Skeletal muscle satellite cell (primary cell): ENCODE measurements around the gene ASPDH.

Source experiments
- H3K27me3 ChIP-seq: 2 replicates; pipeline ENCODE4 v1.7.0; 2013; ENCODE audit warnings: low read length; ENCODE audit not compliant: control insufficient read depth, insufficient read depth
- H3K36me3 ChIP-seq: 2 replicates; pipeline ENCODE4 v1.7.0; 2013; ENCODE audit warnings: mild to moderate bottlenecking, control low read depth, low read length; ENCODE audit not compliant: insufficient read depth
- H3K4me1 ChIP-seq: 2 replicates; pipeline ENCODE4 v1.7.0; 2013; ENCODE audit warnings: low read length; ENCODE audit not compliant: control insufficient read depth, insufficient read depth
- H3K4me2 ChIP-seq: 2 replicates; pipeline ENCODE4 v1.7.0; 2013; ENCODE audit warnings: mild to moderate bottlenecking, low read length
- H3K4me3 ChIP-seq: 2 replicates; pipeline ENCODE4 v1.7.0; 2013; ENCODE audit warnings: low read length
- H3K9ac ChIP-seq: 2 replicates; pipeline ENCODE4 v1.7.0; 2013; ENCODE audit warnings: mild to moderate bottlenecking, low read depth, low read length, moderate library complexity
- H3K9me3 ChIP-seq: replicated peaks from 2 replicates; pipeline ENCODE4 v1.7.0; 2013; ENCODE audit warnings: mild to moderate bottlenecking, control low read depth, low read length

The ASPDH gene

GRCh38 chr19:50519006-50519575 lies 5.4 kb upstream of the ASPDH start:
- Histone ChIP-seq H3K9me3 (no peaks in the 10 kb centered on the region), H3K9ac (no peak overlapping the region), H3K4me2 (no peak overlapping the region), H3K36me3 (no peaks in the 10 kb centered on the region), H3K4me3 (no peak overlapping the region), H3K4me1 (no peaks in the 10 kb centered on the region), H3K27me3 (peaks cover 2% of the 10 kb centered on the region)

DNA sequence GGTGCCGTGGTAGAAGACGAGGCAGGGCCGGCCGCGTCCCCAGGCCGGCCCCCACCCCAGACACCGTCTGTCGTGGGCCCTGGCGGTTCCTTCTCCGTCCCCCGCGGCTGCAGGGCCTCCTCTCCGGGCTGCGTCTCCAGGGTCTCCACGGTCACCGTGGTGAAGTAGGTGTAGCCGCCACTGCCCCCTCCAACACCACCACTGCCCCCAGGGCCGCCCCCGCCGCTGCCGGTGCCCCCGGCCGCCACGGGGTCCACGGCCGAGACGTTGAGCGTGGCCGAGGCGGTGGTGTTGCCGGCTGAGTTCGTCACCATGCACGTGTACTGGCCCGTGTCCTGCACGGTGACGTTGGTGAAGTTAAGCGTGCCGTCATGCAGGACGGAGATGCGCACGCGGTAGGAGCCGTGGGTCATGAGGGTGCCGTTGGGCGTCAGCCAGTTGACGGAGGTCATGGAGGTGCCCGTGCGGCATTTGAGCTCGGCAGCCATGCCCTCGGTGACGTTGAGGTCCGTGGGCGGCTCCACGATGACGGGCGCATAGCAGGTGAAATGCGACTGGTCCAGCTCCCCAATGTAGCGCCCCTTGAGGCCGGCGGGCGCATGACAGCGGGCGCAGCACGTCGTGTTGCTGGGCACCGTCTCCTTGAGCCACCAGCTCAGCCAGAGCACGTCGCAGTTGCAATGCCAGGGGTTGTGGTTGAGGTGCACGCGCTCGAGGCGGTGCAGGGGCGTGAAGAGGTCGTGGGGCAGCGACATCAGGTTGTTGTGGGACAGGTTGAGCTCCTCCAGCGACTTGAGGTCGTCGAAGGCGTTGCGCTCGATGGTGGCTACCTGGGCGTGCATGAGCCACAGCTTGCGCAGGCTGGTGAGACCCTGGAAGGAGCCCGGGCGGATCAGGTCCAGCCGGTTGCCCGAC lies 4.6 kb upstream of the ASPDH start:
- H3K9me3 ChIP-seq, result no peaks in the 10 kb centered on the region
- peaks cover 6% of the 10 kb centered on the region for H3K27me3 ChIP-seq
- H3K4me2 ChIP-seq, result no peak overlapping the region
- no peak overlapping the region for H3K4me3 ChIP-seq
- H3K36me3 ChIP-seq, result no peaks in the 10 kb centered on the region
- H3K4me1 ChIP-seq, result no peaks in the 10 kb centered on the region
- no peak overlapping the region for H3K9ac ChIP-seq

DNA sequence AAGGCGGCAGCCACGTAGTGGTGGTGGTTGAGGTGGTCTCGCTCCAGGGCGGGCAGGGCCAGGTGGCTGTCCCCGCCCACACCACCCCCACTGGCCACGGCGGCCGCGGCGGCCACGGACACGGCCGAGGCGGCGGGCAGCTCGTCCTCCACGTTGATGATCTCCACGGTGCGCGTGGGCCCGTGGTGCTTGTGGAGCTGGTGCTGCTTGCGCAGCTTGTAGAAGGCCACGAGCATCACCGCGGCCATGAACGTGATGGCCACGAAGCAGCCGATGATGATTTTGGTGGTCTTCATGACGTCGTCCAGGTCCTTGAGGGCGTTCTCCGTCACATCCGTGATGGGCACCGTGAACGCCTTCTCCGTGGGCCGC lies 4.0 kb upstream of the ASPDH start:
- Histone ChIP-seq H3K4me3 (no peak overlapping the region), H3K4me2 (no peak overlapping the region), H3K4me1 (no peaks in the 10 kb centered on the region), H3K36me3 (no peaks in the 10 kb centered on the region), H3K27me3 (peaks cover 9% of the 10 kb centered on the region), H3K9ac (no peak overlapping the region), H3K9me3 (no peaks in the 10 kb centered on the region)

DNA sequence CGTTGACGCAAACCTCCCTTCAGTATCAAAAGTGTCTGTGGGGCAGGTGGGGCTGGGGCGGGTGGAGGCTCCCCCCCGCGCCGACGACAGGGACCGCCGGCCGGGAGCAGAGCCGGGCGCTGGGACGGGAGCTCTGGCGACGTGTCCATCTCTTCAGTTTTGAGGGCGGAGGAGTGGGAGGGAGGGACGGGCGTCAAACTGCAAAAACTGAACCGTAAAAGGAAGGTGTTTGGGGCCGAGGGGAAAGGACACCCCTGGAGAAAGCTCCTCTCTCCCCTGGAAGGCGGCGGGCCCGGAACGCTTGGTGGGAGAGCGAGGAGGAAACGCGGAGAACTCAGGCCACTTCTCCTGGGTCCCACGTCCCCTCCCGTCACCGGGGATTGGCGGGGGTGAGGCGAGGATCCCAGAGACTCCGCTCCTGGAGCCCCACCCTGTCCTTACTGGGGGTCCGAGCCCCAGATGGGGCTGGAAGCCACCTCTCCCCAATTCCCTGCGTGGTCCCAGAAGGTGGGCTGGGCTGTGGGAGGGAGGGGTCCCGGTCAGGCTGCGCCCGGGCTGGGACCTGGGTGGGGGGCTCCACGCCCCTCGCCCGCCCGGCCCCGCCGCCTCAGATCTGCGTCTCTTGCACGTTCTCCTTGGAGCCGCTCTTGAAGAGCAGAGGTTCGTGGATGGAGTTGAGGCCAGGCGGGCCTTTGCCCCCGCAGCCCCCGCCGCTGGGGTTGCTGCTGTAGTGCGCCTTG lies 3.4 kb upstream of the ASPDH start:
- Histone ChIP-seq H3K36me3 (no peaks in the 10 kb centered on the region), H3K4me2 (no peak overlapping the region), H3K27me3 (peaks cover 9% of the 10 kb centered on the region), H3K9me3 (no peaks in the 10 kb centered on the region), H3K4me1 (no peaks in the 10 kb centered on the region), H3K9ac (no peak overlapping the region), H3K4me3 (no peak overlapping the region)

GRCh38 chr19:50516456-50516855 lies 2.7 kb upstream of the ASPDH start:
- Histone ChIP-seq H3K27me3 (peaks cover 9% of the 10 kb centered on the region), H3K9ac (no peak overlapping the region), H3K4me2 (no peak overlapping the region), H3K4me1 (no peaks in the 10 kb centered on the region), H3K4me3 (no peak overlapping the region), H3K9me3 (no peaks in the 10 kb centered on the region), H3K36me3 (no peaks in the 10 kb centered on the region)

DNA sequence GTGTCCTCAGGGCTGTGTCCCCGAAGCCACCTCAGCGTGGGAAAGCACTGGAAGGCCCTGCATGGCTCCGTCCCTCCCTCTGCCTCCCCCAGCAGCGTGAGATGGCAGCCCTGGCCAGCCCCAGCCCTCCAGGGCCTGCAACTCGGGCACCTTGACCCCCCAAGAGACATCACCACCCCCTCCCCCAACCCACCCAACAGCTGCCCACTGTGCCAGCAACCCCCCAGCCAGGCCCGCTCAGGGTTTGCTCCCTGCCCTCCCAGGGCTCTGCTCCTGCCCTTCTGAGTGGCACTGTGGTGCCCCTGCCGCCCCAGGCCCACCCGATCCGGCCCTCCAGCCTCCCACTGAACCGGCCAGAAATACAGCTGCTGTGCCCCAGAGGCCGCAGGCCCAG lies 1.5 kb upstream of the ASPDH start:
- H3K36me3 ChIP-seq, result no peaks in the 10 kb centered on the region
- no peak overlapping the region for H3K4me2 ChIP-seq
- H3K27me3 ChIP-seq, result peaks cover 9% of the 10 kb centered on the region
- no peak overlapping the region for H3K4me3 ChIP-seq
- H3K9me3 ChIP-seq, result no peaks in the 10 kb centered on the region
- no peak overlapping the region for H3K9ac ChIP-seq
- peaks cover 3% of the 10 kb centered on the region for H3K4me1 ChIP-seq

DNA sequence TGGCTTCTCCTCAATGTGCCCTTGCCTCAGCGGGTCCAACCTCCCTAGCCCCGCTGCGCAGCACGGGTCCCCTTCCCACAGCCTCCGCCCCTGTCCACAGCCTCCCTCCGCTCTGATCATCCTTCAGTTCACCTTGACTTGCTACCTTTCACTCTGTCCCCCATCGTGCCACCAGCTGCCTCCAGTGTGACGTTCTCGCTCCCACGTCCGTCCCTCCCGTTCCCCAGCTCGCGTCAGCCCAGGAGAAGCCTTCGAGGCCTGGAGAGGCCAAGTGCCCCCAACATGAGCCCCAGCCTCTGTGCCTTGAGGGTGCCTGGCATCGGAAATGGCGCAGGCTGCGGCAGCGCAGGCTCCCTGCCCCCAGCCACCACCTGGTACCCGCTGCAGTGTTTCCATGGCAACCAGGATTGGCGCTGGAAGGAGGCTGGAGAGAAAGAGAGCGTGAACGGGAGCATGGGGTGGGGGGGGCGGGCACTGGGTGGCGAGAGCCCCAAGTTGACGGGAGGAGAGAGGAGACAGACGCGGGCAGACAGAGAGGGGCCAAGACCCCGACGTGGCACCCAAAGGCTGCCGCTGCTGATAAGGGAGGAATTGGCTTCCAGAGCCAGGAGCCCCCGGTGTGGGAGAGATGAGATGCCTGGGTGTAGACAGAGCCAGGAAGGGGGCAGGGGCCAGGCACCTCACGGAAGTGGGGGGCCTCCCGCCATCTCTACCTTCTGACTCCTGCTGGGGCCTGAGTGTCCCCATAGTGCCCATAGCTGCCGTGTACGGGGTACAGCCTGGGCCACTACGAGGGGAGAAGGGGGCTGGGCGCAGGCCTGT lies 844 bp upstream of the ASPDH start:
- no peak overlapping the region for H3K9ac ChIP-seq
- no peak overlapping the region for H3K4me3 ChIP-seq
- H3K36me3 ChIP-seq, result no peaks in the 10 kb centered on the region
- peaks cover 7% of the 10 kb centered on the region for H3K4me1 ChIP-seq
- H3K9me3 ChIP-seq, result no peaks in the 10 kb centered on the region
- peaks cover 9% of the 10 kb centered on the region for H3K27me3 ChIP-seq
- no peak overlapping the region for H3K4me2 ChIP-seq

DNA sequence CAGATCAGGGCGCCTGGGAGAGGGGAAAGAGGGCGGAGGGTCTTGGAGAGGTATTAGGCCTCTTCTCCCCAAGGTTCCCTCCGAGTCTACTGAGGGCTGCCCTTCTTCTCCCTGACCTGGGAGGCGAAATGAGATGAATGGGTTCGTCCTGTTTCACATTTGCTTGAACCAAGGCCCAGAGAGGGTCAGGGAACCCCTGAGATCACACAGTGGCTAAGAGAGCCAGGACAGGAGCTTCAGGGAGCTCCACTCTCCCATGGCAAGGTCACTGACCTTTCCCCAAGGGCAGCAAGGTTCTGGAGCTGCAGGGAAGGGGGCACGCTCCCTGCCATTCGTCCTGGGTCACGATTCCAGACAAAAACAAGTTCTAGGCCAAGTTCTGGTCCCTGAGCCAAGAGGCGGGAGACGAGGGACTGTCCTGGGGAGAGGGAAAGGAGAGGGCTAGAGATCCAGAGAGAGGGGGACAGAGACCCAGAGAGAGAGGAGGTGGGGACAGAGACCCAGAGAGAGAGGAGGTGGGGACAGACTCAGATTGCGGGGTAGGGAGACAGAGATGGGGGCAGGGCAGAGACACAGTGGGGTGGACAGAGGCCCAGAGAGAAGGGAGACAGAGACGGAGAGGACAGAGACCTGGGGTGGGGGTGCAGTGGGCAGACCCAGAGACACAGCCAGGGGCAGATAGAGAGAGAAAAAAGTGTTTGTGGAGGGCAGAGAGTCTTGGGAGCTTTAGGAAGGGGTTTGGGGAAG lies 541 bp downstream of the ASPDH start:
- H3K4me2 ChIP-seq, result no peak overlapping the region
- peaks cover 9% of the 10 kb centered on the region for H3K27me3 ChIP-seq
- no peak overlapping the region for H3K9ac ChIP-seq
- no peaks in the 10 kb centered on the region for H3K36me3 ChIP-seq
- no peak overlapping the region for H3K4me3 ChIP-seq
- H3K9me3 ChIP-seq, result no peaks in the 10 kb centered on the region
- peaks cover 7% of the 10 kb centered on the region for H3K4me1 ChIP-seq

GRCh38 chr19:50512112-50512998 lies 1.4 kb downstream of the ASPDH start:
- Histone ChIP-seq H3K36me3 (no peaks in the 10 kb centered on the region), H3K9me3 (no peaks in the 10 kb centered on the region), H3K4me1 (peaks cover 7% of the 10 kb centered on the region), H3K9ac (peak overlapping the region; percentile 97), H3K4me2 (peak overlapping the region; percentile 100), H3K27me3 (peaks cover 9% of the 10 kb centered on the region), H3K4me3 (peak overlapping the region; percentile 95)
